Breast epithelium (tissue), 3 donors: ENCODE data around the gene STT3B.

Source experiments
- POLR2A ChIP-seq: fragments of 450-650 bp; IDR thresholded peaks from one replicate; pipeline ENCODE4 v1.6.1; 2016; ENCODE audit warnings: antibody characterized with exemption, mild to moderate bottlenecking, moderate library complexity
- POLR2AphosphoS5 ChIP-seq, 3 donors: sonication (generic); formaldehyde crosslinking; IDR thresholded peaks; one replicate each; pipeline ENCODE4 v1.6.1; 2017; ENCODE audit warnings: antibody characterized with exemption in 3 of 3
- TF ChIP-seq, protein P1 (sequence below), 3 donors: fragments of 450-650 bp; IDR thresholded peaks; one replicate each; pipeline ENCODE4 v1.5.1; 2016 to 2017; ENCODE audit warnings: antibody characterized with exemption in 3 of 3, mild to moderate bottlenecking in 3 of 3, moderate library complexity in 3 of 3

DNA sequence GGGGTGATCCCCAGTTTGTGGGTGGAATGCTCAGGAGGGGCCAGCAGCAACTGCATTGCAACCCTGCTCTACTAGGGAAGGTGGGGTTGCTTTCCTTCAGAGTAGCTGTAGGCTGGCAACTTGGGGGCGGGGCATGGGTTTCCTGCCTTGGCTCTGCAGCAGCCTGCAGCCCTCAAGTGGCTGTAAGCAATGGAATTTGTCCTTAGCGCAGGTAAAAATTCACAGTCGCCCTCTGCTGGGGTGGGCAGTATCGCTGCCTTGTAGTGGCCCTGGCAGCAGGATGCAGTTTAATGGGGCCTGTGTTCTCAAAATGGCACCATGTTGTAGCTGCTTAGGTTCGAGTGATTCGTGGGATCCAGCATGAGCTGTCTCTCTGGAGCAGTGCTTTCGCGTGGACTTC is 29.8 kb downstream of the STT3B start:
- TF ChIP-seq POLR2AphosphoS5 (IDR thresholded peaks at IDR 0.05) (no peak), POLR2A (no peak)
- TF ChIP-seq, protein P1, sequence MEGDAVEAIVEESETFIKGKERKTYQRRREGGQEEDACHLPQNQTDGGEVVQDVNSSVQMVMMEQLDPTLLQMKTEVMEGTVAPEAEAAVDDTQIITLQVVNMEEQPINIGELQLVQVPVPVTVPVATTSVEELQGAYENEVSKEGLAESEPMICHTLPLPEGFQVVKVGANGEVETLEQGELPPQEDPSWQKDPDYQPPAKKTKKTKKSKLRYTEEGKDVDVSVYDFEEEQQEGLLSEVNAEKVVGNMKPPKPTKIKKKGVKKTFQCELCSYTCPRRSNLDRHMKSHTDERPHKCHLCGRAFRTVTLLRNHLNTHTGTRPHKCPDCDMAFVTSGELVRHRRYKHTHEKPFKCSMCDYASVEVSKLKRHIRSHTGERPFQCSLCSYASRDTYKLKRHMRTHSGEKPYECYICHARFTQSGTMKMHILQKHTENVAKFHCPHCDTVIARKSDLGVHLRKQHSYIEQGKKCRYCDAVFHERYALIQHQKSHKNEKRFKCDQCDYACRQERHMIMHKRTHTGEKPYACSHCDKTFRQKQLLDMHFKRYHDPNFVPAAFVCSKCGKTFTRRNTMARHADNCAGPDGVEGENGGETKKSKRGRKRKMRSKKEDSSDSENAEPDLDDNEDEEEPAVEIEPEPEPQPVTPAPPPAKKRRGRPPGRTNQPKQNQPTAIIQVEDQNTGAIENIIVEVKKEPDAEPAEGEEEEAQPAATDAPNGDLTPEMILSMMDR (IDR thresholded peaks at IDR 0.05) = no peak
